ENCODE measurements around the gene POLR2I.

- TF ChIP-seq, protein P1, sequence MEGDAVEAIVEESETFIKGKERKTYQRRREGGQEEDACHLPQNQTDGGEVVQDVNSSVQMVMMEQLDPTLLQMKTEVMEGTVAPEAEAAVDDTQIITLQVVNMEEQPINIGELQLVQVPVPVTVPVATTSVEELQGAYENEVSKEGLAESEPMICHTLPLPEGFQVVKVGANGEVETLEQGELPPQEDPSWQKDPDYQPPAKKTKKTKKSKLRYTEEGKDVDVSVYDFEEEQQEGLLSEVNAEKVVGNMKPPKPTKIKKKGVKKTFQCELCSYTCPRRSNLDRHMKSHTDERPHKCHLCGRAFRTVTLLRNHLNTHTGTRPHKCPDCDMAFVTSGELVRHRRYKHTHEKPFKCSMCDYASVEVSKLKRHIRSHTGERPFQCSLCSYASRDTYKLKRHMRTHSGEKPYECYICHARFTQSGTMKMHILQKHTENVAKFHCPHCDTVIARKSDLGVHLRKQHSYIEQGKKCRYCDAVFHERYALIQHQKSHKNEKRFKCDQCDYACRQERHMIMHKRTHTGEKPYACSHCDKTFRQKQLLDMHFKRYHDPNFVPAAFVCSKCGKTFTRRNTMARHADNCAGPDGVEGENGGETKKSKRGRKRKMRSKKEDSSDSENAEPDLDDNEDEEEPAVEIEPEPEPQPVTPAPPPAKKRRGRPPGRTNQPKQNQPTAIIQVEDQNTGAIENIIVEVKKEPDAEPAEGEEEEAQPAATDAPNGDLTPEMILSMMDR (IDR thresholded peaks at IDR 0.05), result no peak
- no peak for TF ChIP-seq POLR2A (IDR thresholded peaks at IDR 0.05)
Observed at GRCh38 chr19:36081894-36082293, 32.8 kb downstream of the POLR2I start.

All from heart left ventricle (tissue), 13 donors.